GM12873 (cell line): ENCODE measurements around the gene AKAP3.

Experiments
- TF ChIP-seq, protein P1 (sequence below): IDR thresholded peaks from 2 replicates; pipeline ENCODE4 v1.5.1; 2012; ENCODE audit warnings: low read depth, mild to moderate bottlenecking, moderate library complexity, low read length, control low read depth; ENCODE audit not compliant: insufficient read depth; ENCODE audit errors: missing control alignments

Gene AKAP3

DNA sequence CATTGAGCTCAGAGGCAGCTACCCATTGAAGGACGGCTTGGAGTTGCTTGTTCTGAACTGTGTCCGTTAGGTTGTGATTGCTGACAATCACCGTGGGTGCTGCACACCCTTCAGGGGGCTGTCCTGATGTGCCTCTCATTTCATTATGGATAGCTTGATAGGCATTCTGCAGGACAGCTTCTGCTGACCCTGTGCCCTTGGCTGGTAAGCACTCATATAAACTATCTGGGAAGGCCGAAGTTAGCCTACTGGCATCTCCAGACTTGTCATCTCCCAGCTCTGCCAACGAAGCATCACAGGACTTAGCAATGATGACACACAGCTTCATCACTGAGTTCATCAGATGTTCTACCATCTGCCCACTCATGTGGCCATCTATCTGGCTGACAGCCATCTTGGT, 22.3 kb downstream of the AKAP3 start:
- TF ChIP-seq, protein P1, sequence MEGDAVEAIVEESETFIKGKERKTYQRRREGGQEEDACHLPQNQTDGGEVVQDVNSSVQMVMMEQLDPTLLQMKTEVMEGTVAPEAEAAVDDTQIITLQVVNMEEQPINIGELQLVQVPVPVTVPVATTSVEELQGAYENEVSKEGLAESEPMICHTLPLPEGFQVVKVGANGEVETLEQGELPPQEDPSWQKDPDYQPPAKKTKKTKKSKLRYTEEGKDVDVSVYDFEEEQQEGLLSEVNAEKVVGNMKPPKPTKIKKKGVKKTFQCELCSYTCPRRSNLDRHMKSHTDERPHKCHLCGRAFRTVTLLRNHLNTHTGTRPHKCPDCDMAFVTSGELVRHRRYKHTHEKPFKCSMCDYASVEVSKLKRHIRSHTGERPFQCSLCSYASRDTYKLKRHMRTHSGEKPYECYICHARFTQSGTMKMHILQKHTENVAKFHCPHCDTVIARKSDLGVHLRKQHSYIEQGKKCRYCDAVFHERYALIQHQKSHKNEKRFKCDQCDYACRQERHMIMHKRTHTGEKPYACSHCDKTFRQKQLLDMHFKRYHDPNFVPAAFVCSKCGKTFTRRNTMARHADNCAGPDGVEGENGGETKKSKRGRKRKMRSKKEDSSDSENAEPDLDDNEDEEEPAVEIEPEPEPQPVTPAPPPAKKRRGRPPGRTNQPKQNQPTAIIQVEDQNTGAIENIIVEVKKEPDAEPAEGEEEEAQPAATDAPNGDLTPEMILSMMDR = no peak

DNA sequence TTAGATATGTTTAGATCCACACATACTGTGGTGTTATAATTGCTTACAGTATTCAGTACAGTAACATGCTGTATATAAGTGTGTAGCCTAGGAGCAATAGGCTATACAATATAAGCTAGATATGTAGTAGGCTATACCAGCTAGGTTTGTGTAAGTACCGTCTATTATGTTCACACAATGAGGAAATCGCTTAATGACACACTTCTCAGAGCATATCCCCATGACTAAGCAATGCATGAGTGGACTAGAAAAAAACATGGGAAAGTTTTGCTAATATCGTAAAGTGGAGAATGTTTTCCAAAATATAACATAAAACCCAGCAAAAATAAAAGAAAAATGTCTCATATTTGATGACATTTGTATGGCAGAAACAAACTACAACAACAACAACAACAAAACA, 27.3 kb downstream of the AKAP3 start:
- TF ChIP-seq, protein P1 = no peak

GRCh38 chr12:4615667-4616066, 33.2 kb downstream of the AKAP3 start:
- TF ChIP-seq, protein P1 = no peak

DNA sequence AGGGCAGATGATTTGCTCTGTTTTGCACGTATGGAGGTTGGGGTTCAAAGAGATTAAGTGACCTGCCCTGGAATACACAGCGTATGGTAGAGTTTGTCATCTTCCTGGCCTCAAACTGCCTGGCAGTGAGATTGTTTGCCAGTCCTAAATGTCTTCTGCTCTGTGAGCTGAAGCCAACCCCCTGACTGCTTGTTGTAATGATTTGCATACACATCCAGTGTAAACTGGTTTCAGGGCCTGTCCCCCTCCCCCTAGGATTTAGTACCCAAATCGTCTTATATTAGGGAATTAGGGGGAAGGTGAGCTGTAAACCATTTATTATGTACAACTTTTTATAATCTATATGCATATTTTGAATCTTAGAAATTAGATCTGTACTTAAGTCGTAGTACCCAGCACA, 38.4 kb downstream of the AKAP3 start:
- TF ChIP-seq, protein P1 = no peak

DNA sequence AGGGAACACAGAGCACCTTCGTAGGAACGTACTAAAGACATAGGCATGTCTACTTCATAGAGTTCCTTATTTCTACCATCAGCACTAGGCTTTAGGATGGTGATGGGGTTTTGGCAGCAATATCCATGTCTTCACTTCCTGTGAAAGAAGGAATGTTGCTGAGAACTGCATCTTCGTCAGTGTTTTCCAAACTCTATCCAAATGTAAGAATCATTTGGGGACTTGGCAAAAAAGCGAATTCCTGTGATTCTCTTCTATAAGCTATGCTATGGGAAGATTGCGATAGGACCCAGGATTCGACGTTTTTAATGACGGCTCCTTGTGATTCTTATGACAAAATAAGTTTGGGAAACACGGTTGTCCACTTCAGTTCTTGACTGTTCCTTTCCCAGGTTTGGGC, 39.8 kb downstream of the AKAP3 start:
- TF ChIP-seq, protein P1 = no peak

- TF ChIP-seq, protein P1 = no peak
Measured at GRCh38 chr12:4607056-4607455, 41.8 kb downstream of the AKAP3 start.

DNA sequence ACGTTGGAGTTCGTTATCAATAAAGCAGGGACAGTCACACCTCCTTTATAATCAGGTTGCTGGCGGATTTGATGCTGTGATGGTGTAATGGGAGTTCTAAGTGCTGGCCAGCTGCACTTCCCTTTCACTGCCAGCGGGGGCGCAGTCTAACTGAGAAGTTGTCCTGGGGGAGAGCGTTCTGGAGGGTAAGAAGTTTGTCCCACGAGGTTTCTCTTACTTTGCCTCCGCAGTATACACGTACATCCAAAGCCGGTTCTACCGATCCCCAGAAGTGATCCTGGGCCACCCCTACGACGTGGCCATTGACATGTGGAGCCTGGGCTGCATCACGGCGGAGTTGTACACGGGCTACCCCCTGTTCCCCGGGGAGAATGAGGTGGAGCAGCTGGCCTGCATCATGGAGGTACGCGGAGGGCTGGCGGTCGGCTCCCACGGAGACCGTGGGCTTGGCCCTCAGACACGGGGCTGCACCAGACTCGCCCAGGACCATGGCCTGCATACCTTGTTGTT, 44.1 kb downstream of the AKAP3 start:
- TF ChIP-seq, protein P1 = peak; percentile 99
